ENCODE data around the gene CERS3.

DNA sequence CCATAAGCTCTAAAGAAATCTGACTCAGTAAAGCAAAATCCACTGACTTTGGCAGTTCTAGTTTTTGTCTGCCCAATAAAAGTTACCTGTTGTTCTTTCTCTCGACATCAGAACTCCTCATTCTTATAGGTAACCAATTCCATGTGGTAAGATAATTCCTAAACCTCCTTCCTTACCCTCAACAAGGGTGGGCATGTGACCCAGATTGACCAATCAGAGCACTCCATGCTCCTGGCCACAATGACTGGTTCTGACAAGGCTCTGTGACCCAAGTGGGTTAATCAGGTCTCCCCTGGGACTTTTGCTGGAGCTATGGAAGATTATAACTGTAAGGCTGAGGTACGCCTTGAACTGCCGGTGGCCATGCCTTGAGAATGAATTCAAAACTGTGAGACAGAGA, 41.5 kb upstream of the CERS3 start:
- TF ChIP-seq POLR2A (IDR thresholded peaks at IDR 0.05), result no peak
- TF ChIP-seq, protein P1, sequence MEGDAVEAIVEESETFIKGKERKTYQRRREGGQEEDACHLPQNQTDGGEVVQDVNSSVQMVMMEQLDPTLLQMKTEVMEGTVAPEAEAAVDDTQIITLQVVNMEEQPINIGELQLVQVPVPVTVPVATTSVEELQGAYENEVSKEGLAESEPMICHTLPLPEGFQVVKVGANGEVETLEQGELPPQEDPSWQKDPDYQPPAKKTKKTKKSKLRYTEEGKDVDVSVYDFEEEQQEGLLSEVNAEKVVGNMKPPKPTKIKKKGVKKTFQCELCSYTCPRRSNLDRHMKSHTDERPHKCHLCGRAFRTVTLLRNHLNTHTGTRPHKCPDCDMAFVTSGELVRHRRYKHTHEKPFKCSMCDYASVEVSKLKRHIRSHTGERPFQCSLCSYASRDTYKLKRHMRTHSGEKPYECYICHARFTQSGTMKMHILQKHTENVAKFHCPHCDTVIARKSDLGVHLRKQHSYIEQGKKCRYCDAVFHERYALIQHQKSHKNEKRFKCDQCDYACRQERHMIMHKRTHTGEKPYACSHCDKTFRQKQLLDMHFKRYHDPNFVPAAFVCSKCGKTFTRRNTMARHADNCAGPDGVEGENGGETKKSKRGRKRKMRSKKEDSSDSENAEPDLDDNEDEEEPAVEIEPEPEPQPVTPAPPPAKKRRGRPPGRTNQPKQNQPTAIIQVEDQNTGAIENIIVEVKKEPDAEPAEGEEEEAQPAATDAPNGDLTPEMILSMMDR (IDR thresholded peaks at IDR 0.05), result no peak
